Measurements from ENCODE around the gene SSBP4.

GRCh38 chr19:18433735-18434398, 14.7 kb downstream of the SSBP4 start:
- TF ChIP-seq GATA3 (IDR thresholded peaks at IDR 0.05; ENCODE audit: low read depth, low read length) (no peak), GATA2 (IDR thresholded peaks at IDR 0.05; ENCODE audit: low read depth, low read length) (no peak)

Measured in SH-SY5Y (cell line).